ENCODE measurements around the gene FJX1. TPM values are rescaled to one million over a fixed set of nuclear protein-coding genes. Genes with fewer than 3 reads are reported as not detected.

Gene FJX1
- total RNA-seq, 1 experiment from 2014 or later: 13.7 TPM

DNA sequence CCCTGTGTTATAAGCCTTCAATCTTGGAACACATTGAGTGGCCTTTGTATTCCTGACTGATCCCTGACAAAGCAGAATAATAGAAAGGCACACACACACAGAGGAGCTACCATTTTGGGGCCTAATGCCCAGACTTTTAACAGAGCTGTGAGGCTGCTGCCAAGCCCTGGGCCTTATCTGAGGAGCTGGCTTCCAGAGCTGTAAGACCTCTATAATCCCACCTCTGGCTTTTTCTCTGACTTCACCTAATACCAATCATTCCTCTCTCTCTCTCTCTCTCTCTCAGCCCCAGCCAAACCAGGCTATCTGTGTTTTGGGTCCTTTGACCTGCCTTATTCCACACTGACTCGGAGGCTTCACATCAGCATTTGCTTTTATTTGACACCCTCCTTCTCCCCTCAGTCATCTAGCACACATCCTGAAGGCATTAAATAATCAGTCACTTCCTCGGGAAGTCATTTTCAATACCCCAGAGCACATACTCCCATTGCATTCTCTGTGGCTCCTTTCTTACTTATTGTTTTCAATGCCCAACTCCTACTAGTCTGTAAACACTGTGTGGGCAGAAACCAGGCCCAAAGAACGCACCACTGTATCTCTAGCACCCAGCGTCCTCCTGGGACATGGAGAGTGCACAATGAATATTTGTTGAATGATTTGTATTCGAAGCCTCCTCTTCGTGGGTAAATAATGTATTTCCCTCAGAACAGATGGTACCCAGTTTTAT, 23.1 kb downstream of the FJX1 start:
- ChIA-PET RAD21 (ENCODE audit: low non-redundant PET in 1 of 2, low total read pairs in 2 of 2, uncharacterized antibody in 2 of 2, unreplicated experiment in 2 of 2) (interaction anchor here in 1 of 2 experiments (0.5 kb wide), 1 partner anchor 297 kb away, joined by 3 read pairs; no protein-coding TSS in a partner anchor), POLR2A (no interaction called here), CTCF (no interaction called here)
- Histone ChIP-seq H4K20me1 (ENCODE audit: insufficient read depth) (no peaks in the 10 kb centered on the region), H3K36me3 (ENCODE audit: control insufficient read depth in 1 of 2, insufficient read depth in 2 of 2, low read length in 2 of 2) (no peaks in the 10 kb centered on the region), H3K9me2 (ENCODE audit: insufficient read depth) (no peaks in the 10 kb centered on the region), H2AFZ (ENCODE audit: low read depth, low read length, poor library complexity, severe bottlenecking) (no peak overlapping the region), H3K27me3 (ENCODE audit: insufficient read depth, low read length) (no peaks in the 10 kb centered on the region), H3K4me1 (ENCODE audit: control insufficient read depth in 1 of 2, insufficient read depth in 2 of 2, low read length in 2 of 2) (no peaks in the 10 kb centered on the region), H3K4me3 (replicated peaks in 1 of 2; ENCODE audit: low read depth in 1 of 2, low read length in 2 of 2) (no peak overlapping the region), H3K27ac (ENCODE audit: low read depth, low read length) (no peak overlapping the region), H3K79me2 (ENCODE audit: insufficient read depth, low read length) (no peaks in the 10 kb centered on the region), H3K9me3 (ENCODE audit: control insufficient read depth in 1 of 2, insufficient read depth in 1 of 2, low read depth in 1 of 2, low read length in 2 of 2) (no peaks in the 10 kb centered on the region), H3K4me2 (ENCODE audit: low read length) (no peak overlapping the region), H3K9ac (ENCODE audit: low read length) (no peak overlapping the region)
- DNase-seq (ENCODE audit: low read depth, low spot score) (no peak), ATAC-seq (no peak)
- TF ChIP-seq EZH2 (IDR thresholded peaks at IDR 0.05) (no peak), RAD21 (IDR thresholded peaks at IDR 0.05; ENCODE audit: low read depth) (no peak), FOSL1 (IDR thresholded peaks at IDR 0.05; ENCODE audit: low read depth) (no peak), POLR2A (IDR thresholded peaks at IDR 0.05; ENCODE audit: borderline replicate concordance, extremely low read depth, insufficient read depth, insufficient read length) (no peak), YY1 (IDR thresholded peaks at IDR 0.05; ENCODE audit: extremely low read depth, insufficient replicate concordance, low read depth, low read length) (no peak)
- intact Hi-C loops (cut with micrococcal nuclease): no loop called here
- no TSS peak for BruUV-seq (replicated peaks)

DNA sequence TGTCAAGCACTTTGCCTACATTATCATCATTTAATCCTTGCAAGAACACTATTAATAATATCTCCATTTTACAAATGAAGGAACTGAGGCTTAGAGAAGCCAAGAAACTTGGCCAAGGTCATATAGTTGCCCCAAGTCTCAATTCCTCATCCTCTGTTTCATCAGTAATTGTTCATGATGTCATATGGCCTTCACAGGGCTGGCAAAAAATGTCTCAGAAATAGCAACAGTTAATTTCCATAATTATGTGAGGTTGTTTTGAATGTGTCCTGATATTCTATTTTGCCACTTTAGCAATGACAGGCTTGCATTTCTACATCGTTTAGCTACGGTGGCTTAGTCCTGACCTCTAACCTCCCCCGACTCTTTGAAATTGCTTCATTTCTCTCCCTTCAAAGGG, 23.7 kb downstream of the FJX1 start:
- Histone ChIP-seq H2AFZ (ENCODE audit: low read depth, low read length, poor library complexity, severe bottlenecking) (no peak overlapping the region), H3K36me3 (ENCODE audit: control insufficient read depth in 1 of 2, insufficient read depth in 2 of 2, low read length in 2 of 2) (no peaks in the 10 kb centered on the region), H3K27ac (ENCODE audit: low read depth, low read length) (no peak overlapping the region), H3K9ac (ENCODE audit: low read length) (no peak overlapping the region), H3K4me3 (replicated peaks in 1 of 2; ENCODE audit: low read depth in 1 of 2, low read length in 2 of 2) (no peak overlapping the region), H3K9me2 (ENCODE audit: insufficient read depth) (no peaks in the 10 kb centered on the region), H3K79me2 (ENCODE audit: insufficient read depth, low read length) (no peaks in the 10 kb centered on the region), H3K4me2 (ENCODE audit: low read length) (no peak overlapping the region), H3K27me3 (ENCODE audit: insufficient read depth, low read length) (no peaks in the 10 kb centered on the region), H3K4me1 (ENCODE audit: control insufficient read depth in 1 of 2, insufficient read depth in 2 of 2, low read length in 2 of 2) (no peaks in the 10 kb centered on the region), H4K20me1 (ENCODE audit: insufficient read depth) (no peaks in the 10 kb centered on the region), H3K9me3 (ENCODE audit: control insufficient read depth in 1 of 2, insufficient read depth in 1 of 2, low read depth in 1 of 2, low read length in 2 of 2) (no peaks in the 10 kb centered on the region)
- ATAC-seq: no peak
- RAD21 ChIA-PET (ENCODE audit: low non-redundant PET in 1 of 2, low total read pairs in 2 of 2, uncharacterized antibody in 2 of 2, unreplicated experiment in 2 of 2): no interaction called here
- CTCF ChIA-PET: no interaction called here
- DNase-seq (ENCODE audit: low read depth, low spot score): no peak
- POLR2A ChIA-PET: no interaction called here
- intact Hi-C loops (cut with micrococcal nuclease): no loop called here
- no TSS peak for BruUV-seq (replicated peaks)
- no peak for TF ChIP-seq ZFX (IDR thresholded peaks at IDR 0.05)
- TF ChIP-seq, protein P1, sequence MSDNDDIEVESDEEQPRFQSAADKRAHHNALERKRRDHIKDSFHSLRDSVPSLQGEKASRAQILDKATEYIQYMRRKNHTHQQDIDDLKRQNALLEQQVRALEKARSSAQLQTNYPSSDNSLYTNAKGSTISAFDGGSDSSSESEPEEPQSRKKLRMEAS (IDR thresholded peaks at IDR 0.05): no peak
- no peak for TF ChIP-seq ELF1 (IDR thresholded peaks at IDR 0.05; ENCODE audit: borderline replicate concordance, low read depth)
- no peak for TF ChIP-seq SP1 (IDR thresholded peaks at IDR 0.05; ENCODE audit: low read depth)
- TF ChIP-seq SIN3A (IDR thresholded peaks at IDR 0.05; ENCODE audit: low read depth): no peak
- no peak for TF ChIP-seq EZH2 (IDR thresholded peaks at IDR 0.05)
- TF ChIP-seq, protein P2, sequence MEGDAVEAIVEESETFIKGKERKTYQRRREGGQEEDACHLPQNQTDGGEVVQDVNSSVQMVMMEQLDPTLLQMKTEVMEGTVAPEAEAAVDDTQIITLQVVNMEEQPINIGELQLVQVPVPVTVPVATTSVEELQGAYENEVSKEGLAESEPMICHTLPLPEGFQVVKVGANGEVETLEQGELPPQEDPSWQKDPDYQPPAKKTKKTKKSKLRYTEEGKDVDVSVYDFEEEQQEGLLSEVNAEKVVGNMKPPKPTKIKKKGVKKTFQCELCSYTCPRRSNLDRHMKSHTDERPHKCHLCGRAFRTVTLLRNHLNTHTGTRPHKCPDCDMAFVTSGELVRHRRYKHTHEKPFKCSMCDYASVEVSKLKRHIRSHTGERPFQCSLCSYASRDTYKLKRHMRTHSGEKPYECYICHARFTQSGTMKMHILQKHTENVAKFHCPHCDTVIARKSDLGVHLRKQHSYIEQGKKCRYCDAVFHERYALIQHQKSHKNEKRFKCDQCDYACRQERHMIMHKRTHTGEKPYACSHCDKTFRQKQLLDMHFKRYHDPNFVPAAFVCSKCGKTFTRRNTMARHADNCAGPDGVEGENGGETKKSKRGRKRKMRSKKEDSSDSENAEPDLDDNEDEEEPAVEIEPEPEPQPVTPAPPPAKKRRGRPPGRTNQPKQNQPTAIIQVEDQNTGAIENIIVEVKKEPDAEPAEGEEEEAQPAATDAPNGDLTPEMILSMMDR (IDR thresholded peaks at IDR 0.05 in 2 of 3, conservative IDR thresholded peaks at IDR 0.05 in 1 of 3; ENCODE audit: borderline replicate concordance in 1 of 3, insufficient read depth in 1 of 3, low read depth in 2 of 3, low read length in 2 of 3): no peak
- TF ChIP-seq JUND (IDR thresholded peaks at IDR 0.05): no peak
- no peak for TF ChIP-seq RAD21 (IDR thresholded peaks at IDR 0.05; ENCODE audit: low read depth)
- TF ChIP-seq, protein P3, sequence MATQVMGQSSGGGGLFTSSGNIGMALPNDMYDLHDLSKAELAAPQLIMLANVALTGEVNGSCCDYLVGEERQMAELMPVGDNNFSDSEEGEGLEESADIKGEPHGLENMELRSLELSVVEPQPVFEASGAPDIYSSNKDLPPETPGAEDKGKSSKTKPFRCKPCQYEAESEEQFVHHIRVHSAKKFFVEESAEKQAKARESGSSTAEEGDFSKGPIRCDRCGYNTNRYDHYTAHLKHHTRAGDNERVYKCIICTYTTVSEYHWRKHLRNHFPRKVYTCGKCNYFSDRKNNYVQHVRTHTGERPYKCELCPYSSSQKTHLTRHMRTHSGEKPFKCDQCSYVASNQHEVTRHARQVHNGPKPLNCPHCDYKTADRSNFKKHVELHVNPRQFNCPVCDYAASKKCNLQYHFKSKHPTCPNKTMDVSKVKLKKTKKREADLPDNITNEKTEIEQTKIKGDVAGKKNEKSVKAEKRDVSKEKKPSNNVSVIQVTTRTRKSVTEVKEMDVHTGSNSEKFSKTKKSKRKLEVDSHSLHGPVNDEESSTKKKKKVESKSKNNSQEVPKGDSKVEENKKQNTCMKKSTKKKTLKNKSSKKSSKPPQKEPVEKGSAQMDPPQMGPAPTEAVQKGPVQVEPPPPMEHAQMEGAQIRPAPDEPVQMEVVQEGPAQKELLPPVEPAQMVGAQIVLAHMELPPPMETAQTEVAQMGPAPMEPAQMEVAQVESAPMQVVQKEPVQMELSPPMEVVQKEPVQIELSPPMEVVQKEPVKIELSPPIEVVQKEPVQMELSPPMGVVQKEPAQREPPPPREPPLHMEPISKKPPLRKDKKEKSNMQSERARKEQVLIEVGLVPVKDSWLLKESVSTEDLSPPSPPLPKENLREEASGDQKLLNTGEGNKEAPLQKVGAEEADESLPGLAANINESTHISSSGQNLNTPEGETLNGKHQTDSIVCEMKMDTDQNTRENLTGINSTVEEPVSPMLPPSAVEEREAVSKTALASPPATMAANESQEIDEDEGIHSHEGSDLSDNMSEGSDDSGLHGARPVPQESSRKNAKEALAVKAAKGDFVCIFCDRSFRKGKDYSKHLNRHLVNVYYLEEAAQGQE (IDR thresholded peaks at IDR 0.05; ENCODE audit: low read depth): no peak
- TF ChIP-seq POLR2A (IDR thresholded peaks at IDR 0.05; ENCODE audit: borderline replicate concordance, extremely low read depth, insufficient read depth, insufficient read length): no peak
- no peak for TF ChIP-seq FOSL1 (IDR thresholded peaks at IDR 0.05; ENCODE audit: low read depth)
- TF ChIP-seq, protein P4, sequence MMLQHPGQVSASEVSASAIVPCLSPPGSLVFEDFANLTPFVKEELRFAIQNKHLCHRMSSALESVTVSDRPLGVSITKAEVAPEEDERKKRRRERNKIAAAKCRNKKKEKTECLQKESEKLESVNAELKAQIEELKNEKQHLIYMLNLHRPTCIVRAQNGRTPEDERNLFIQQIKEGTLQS (IDR thresholded peaks at IDR 0.05): no peak
- TF ChIP-seq CEBPB (IDR thresholded peaks at IDR 0.05; ENCODE audit: low read depth): no peak
